IMR-90 (cell line): ENCODE measurements around the gene NFIX. TPM values are rescaled to one million over a fixed set of nuclear protein-coding genes. Genes with fewer than 3 reads are reported as not detected.

ENCODE experiments used
- ATAC-seq: fragments of 200-7000 bp; cut with Tn5 transposase; 2 replicates; pipeline ENCODE4 v1.9.1; 2020; ENCODE audit warnings: low read depth, mild to moderate bottlenecking, moderate library complexity
- BruUV-seq: library from RNA; stranded (reverse); fragments of 400-500 nt; replicated peaks from 2 replicates; lab custom pipeline; 2021; lab: Mats Ljungman, UMichigan
- CTCF ChIA-PET: fragments of 300-600 bp; formaldehyde crosslinking; extraction: SDS; loops from one replicate; lab custom pipeline; 2021; ENCODE audit warnings: antibody characterized with exemption; lab: Yijun Ruan, JAX
- POLR2A ChIA-PET: fragments of 300-600 bp; sonication (Branson Sonifier 250); formaldehyde crosslinking; loops from one replicate; lab custom pipeline; 2022; ENCODE audit warnings: antibody characterized with exemption; ENCODE audit not compliant: unreplicated experiment; lab: Charles Lee
- DNase-seq: peaks from one replicate; pipeline ENCODE4 v3.0.0; 2013
- H2AFZ ChIP-seq: replicated peaks from 2 replicates; pipeline ENCODE3; 2013; ENCODE audit warnings: low read length, mild to moderate bottlenecking; ENCODE audit not compliant: poor library complexity
- H2AK5ac ChIP-seq: 2 replicates; pipeline ENCODE4 v1.6.1; 2013; ENCODE audit warnings: low read depth, low read length, inconsistent platforms
- H2AK9ac ChIP-seq: replicated peaks from 2 replicates; pipeline ENCODE3; 2013; ENCODE audit warnings: mild to moderate bottlenecking, low read depth, low read length, moderate library complexity; ENCODE audit not compliant: poor library complexity
- H2BK120ac ChIP-seq: 2 replicates; pipeline ENCODE4 v1.6.1; 2013; ENCODE audit warnings: low read depth, low read length, inconsistent platforms
- H2BK15ac ChIP-seq: 3 replicates; pipeline ENCODE4 v1.6.1; 2013; ENCODE audit warnings: low read depth, low read length, inconsistent platforms
- H2BK20ac ChIP-seq: 2 replicates; pipeline ENCODE4 v1.6.1; 2013; ENCODE audit warnings: low read depth, mild to moderate bottlenecking, inconsistent platforms, low read length, moderate library complexity
- H2BK5ac ChIP-seq: 2 replicates; pipeline ENCODE4 v1.6.1; 2013; ENCODE audit warnings: mild to moderate bottlenecking, low read depth, low read length, inconsistent platforms; ENCODE audit not compliant: poor library complexity, severe bottlenecking
- H3K14ac ChIP-seq: replicated peaks from 2 replicates; pipeline ENCODE4 v1.6.1; 2013; ENCODE audit warnings: low read depth, low read length, inconsistent platforms
- H3K18ac ChIP-seq: 2 replicates; pipeline ENCODE4 v1.6.1; 2013; ENCODE audit warnings: low read depth, low read length, control low read depth
- H3K23ac ChIP-seq: 2 replicates; pipeline ENCODE4 v1.6.1; 2013; ENCODE audit warnings: low read depth, low read length, inconsistent platforms
- H3K27ac ChIP-seq: 2 replicates; pipeline ENCODE4 v1.5.1; 2013; ENCODE audit warnings: mild to moderate bottlenecking, control low read depth, low read length; ENCODE audit not compliant: insufficient read depth
- H3K27me3 ChIP-seq: 2 replicates; pipeline ENCODE4 v1.6.1; 2013; ENCODE audit warnings: low read length; ENCODE audit not compliant: control insufficient read depth, insufficient read depth
- H3K36me3 ChIP-seq: 2 replicates; pipeline ENCODE4 v1.6.1; 2013; ENCODE audit warnings: low read length, mixed read lengths; ENCODE audit not compliant: control insufficient read depth, insufficient read depth
- H3K4ac ChIP-seq: 2 replicates; pipeline ENCODE4 v1.6.1; 2013; ENCODE audit warnings: low read depth, low read length, inconsistent platforms
- H3K4me1 ChIP-seq: 2 replicates; pipeline ENCODE4 v1.6.1; 2013; ENCODE audit warnings: low read length, mixed read lengths; ENCODE audit not compliant: control insufficient read depth, insufficient read depth
- H3K4me2 ChIP-seq: 2 replicates; pipeline ENCODE4 v1.6.1; 2013; ENCODE audit warnings: low read depth, mild to moderate bottlenecking, control low read depth, low read length, moderate library complexity
- H3K4me3 ChIP-seq: 2 replicates; pipeline ENCODE4 v1.5.1; 2013; ENCODE audit warnings: low read depth, mild to moderate bottlenecking, control low read depth, low read length, moderate library complexity; ENCODE audit not compliant: insufficient read depth
- H3K56ac ChIP-seq: 2 replicates; pipeline ENCODE4 v1.6.1; 2013; ENCODE audit warnings: low read length, inconsistent platforms; ENCODE audit not compliant: insufficient read depth; ENCODE audit errors: extremely low read depth
- H3K79me1 ChIP-seq, 2 experiments: 2 replicates each; pipeline ENCODE4 v1.6.1; 2013; ENCODE audit warnings: low read length in 2 of 2, inconsistent platforms in 1 of 2, low read depth in 1 of 2
- H3K9ac ChIP-seq: 2 replicates; pipeline ENCODE4 v1.6.1; 2013; ENCODE audit warnings: low read depth, low read length, control low read depth
- H3K9me1 ChIP-seq: 2 replicates; pipeline ENCODE4 v1.6.1; 2013; ENCODE audit warnings: low read length, inconsistent platforms; ENCODE audit not compliant: insufficient read depth
- H3K9me3 ChIP-seq: 2 replicates; pipeline ENCODE4 v1.6.1; 2013; ENCODE audit warnings: low read length; ENCODE audit not compliant: control insufficient read depth, insufficient read depth
- H4K20me1 ChIP-seq: 2 replicates; pipeline ENCODE4 v1.6.1; 2013; ENCODE audit warnings: low read length, inconsistent platforms; ENCODE audit not compliant: insufficient read depth
- H4K5ac ChIP-seq: 2 replicates; pipeline ENCODE4 v1.6.1; 2013; ENCODE audit warnings: mild to moderate bottlenecking, low read depth, low read length, control low read depth
- H4K8ac ChIP-seq, 2 experiments: 2 replicates each; pipeline ENCODE4 v1.6.1; 2013; ENCODE audit warnings: low read depth in 2 of 2, low read length in 2 of 2, control low read depth in 1 of 2, inconsistent platforms in 1 of 2
- H4K91ac ChIP-seq: 2 replicates; pipeline ENCODE4 v1.6.1; 2013; ENCODE audit warnings: low read depth, low read length, inconsistent platforms; ENCODE audit not compliant: insufficient read depth
- MAZ ChIP-seq: IDR thresholded peaks from 2 replicates; pipeline ENCODE4 v1.6.1; 2012; ENCODE audit warnings: low read depth, mild to moderate bottlenecking, low read length, improper control_type of control experiment, moderate library complexity, borderline replicate concordance
- POLR2A ChIP-seq: IDR thresholded peaks from 2 replicates; pipeline ENCODE4 v1.6.1; 2012; ENCODE audit warnings: mild to moderate bottlenecking, low read depth, low read length
- RFX5 ChIP-seq: IDR thresholded peaks from 2 replicates; pipeline ENCODE4 v1.8.0; 2012; ENCODE audit warnings: low read depth, mild to moderate bottlenecking, low read length, moderate library complexity
- SMC3 ChIP-seq: fragments of 150-350 bp; IDR thresholded peaks from 2 replicates; pipeline ENCODE4 v1.6.1; 2016; ENCODE audit warnings: low read depth, mild to moderate bottlenecking, antibody characterized with exemption, low read length, moderate library complexity
- WGBS, 2 experiments: methylation state at CpG; one replicate each; pipeline versions ENCODE4 v1.1.5 to v1.1.7; 2013; ENCODE audit warnings: missing lambda C conversion rate in 2 of 2; ENCODE audit not compliant: insufficient read length in 1 of 2; ENCODE audit errors: extremely low coverage in 2 of 2; 5-methylcytosine and 5-hydroxymethylcytosine counted together
- dilution Hi-C: fragments of 300-500 bp; cut with HindIII; formaldehyde crosslinking; loops from one replicate; pipeline ENCODE4 v1.14.3; 2018; ENCODE audit warnings: low sequenced_read_pairs; ENCODE audit not compliant: unreplicated experiment
- in situ Hi-C: fragments of 300-500 bp; cut with MboI; formaldehyde crosslinking; loops from 3 replicates; pipeline ENCODE4 v1.14.3; 2019; ENCODE audit warnings: low sequenced_read_pairs, inconsistent platforms, mixed read lengths
- intact Hi-C: fragments of 100-400 bp; cut with micrococcal nuclease; formaldehyde crosslinking; loops from 2 replicates; pipeline ENCODE4 v1.10.0; 2022
- polyA plus RNA-seq, 3 experiments: library from polyadenylated mRNA; depleted of rRNA; stranded (reverse); fragments of >200 nt; gene quantifications; 2 replicates each; pipeline ENCODE4 v1.2.3, GENCODE V29; 2012; ENCODE audit warnings: low replicate concordance in 1 of 3
- total RNA-seq: library from RNA; depleted of rRNA; stranded (reverse); fragments of >200 nt; gene quantifications from 2 replicates; pipeline ENCODE4 v1.2.3, GENCODE V29; 2012

The NFIX gene
- total and polyA plus RNA-seq, 2 of the 4 experiments (the other 2 are of a cell fraction): 10.2 to 47.7 TPM

GRCh38 chr19:13118424-13119193 is 123.3 kb downstream of the NFIX start:
- peak overlapping the region; percentile 89 for H3K14ac ChIP-seq
- peak overlapping the region; percentile 84 for H4K91ac ChIP-seq
- H3K36me3 ChIP-seq: peaks cover 9% of the 10 kb centered on the region
- POLR2A ChIA-PET: interaction anchor here (0.6 to 1.0 kb wide), 2 partner anchors 27 to 370 kb away, joined by 3 to 22 read pairs; no protein-coding TSS in a partner anchor
- H3K9ac ChIP-seq: peak overlapping the region; percentile 98
- in situ Hi-C loops (no loop called here), intact Hi-C loops (loop anchor here (1.0 to 5.0 kb wide), 2 partner anchors 34 to 144 kb away; no protein-coding TSS in a partner anchor), dilution Hi-C loops (no loop called here)
- H2BK5ac ChIP-seq: peak overlapping the region; percentile 94
- H3K9me1 ChIP-seq: peaks cover 26% of the 10 kb centered on the region
- peaks cover 48% of the 10 kb centered on the region for H4K20me1 ChIP-seq
- H3K4me1 ChIP-seq: peaks cover 25% of the 10 kb centered on the region
- CTCF ChIA-PET: interaction anchor here (0.6 to 1.3 kb wide), 2 partner anchors 31 to 153 kb away, joined by 3 read pairs; partner anchors contain the start of genes IER2 and STX10
- peak overlapping the region; percentile 99 for H2AK9ac ChIP-seq
- H3K79me1 ChIP-seq: peaks cover 0 to 74% of the 10 kb centered on the region in 2 experiments; a peak in 2 of 4 replicates
- 0 out of 3 replicates have a peak overlapping the region, but pooled peaks have one; percentile 54 for H2BK15ac ChIP-seq
- H2AFZ ChIP-seq: peak overlapping the region; percentile 87
- H3K27me3 ChIP-seq: no peaks in the 10 kb centered on the region
- H3K27ac ChIP-seq: peak overlapping the region; percentile 97
- TF ChIP-seq SMC3: no peak
- 0 out of 2 replicates have a peak, but pooled peaks have one; percentile 14 for TF ChIP-seq POLR2A
- TF ChIP-seq RFX5: no peak
- peak; percentile 26; the same call in 1 of the 2 replicates for TF ChIP-seq MAZ
- peak overlapping the region; percentile 40 to 82; a peak in 3 of 4 replicates for H4K8ac ChIP-seq
- H3K4me2 ChIP-seq: peak overlapping the region; percentile 95
- peak overlapping the region; percentile 99 for H3K4me3 ChIP-seq
- 0% methylated on average over 5 of the region's 57 CpGs; no CpG with 5 or more reads in 1 of the 2 experiments for WGBS, 2 experiments
- H3K9me3 ChIP-seq: no peaks in the 10 kb centered on the region
- peak overlapping the region; percentile 12; the same call in 1 of the 2 replicates for H3K56ac ChIP-seq
- H3K18ac ChIP-seq: peak overlapping the region; percentile 67; the same call in 1 of the 2 replicates
- H3K4ac ChIP-seq: peak overlapping the region; percentile 89
- DNase-seq: peak; percentile 31
- peak overlapping the region; percentile 95; the same call in 1 of the 2 replicates for H3K23ac ChIP-seq
- H2BK120ac ChIP-seq: peak overlapping the region; percentile 37
- H2AK5ac ChIP-seq: peak overlapping the region; percentile 95
- H4K5ac ChIP-seq: peak overlapping the region; percentile 46; the same call in 1 of the 2 replicates
- ATAC-seq: peak; percentile 12
- H2BK20ac ChIP-seq: 0 out of 2 replicates have a peak overlapping the region, but pooled peaks have one; percentile 35
- BruUV-seq: no TSS peak
